SHP77 treated with DMSO at 0.1 percent for 48 hours (cell line): ENCODE measurements around the gene VAPA.

Experiments
- DNase-seq: peaks from one replicate; lab custom pipeline; 2025; lab: John Stamatoyannopoulos, UW

Gene VAPA

DNA sequence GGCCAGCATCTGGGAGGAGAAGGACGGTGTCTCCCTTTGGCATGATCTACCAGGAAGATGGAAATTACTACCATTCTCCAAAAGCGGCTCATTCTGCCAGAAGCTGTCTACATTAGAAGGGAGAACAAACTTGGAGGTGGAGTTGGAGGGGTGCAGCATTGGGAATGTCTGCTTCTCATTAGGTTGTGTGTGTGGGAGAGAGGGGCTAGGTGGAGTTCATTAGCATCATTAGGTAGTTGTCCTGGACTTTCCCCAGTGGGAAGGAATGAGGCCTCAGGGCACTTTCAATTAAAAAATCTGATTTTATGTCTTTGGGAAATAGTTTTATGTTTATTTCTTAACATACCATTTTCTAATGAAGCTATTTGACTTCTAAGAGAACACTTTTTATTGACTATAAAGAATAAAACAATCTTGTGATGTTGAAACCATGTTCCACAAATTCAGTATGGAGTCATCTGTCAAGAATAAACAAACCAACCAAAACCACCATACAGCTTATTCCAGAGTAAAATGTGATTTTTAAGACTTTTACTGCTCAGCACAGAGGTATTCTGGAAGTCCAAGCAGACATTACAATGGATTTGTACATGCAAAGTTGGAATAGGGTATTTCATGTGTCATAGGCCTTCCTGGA lies 60.6 kb downstream of the VAPA start:
- DNase-seq = no peak

DNA sequence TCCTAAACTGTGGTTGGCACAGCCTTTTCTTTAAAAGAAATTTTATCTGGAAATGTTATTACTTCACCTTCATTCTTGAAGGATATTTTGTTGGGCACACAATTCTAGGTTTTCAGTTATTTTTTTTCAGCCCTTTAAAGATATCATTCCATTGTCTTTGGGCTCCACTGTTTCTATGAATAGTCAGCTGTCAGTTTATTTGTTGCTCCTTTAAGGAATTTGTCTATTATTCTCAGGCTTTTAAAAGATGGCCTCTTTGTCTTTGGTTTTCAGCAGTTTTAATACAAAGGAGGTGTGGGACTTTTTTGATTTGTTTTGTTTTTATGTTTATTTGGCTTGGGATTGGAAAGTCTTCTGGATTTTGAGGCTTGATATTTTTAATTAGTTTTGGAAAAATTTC lies 61.8 kb downstream of the VAPA start:
- no peak for DNase-seq

- DNase-seq = no peak
Measured at GRCh38 chr18:9982711-9983110, 68.9 kb downstream of the VAPA start.

- no peak for DNase-seq
Measured at GRCh38 chr18:9984080-9984479, 70.3 kb downstream of the VAPA start.

- no peak for DNase-seq
Measured at GRCh38 chr18:9985641-9986040, 71.8 kb downstream of the VAPA start.

- no peak for DNase-seq
Measured at GRCh38 chr18:9986156-9986930, 72.5 kb downstream of the VAPA start.

DNA sequence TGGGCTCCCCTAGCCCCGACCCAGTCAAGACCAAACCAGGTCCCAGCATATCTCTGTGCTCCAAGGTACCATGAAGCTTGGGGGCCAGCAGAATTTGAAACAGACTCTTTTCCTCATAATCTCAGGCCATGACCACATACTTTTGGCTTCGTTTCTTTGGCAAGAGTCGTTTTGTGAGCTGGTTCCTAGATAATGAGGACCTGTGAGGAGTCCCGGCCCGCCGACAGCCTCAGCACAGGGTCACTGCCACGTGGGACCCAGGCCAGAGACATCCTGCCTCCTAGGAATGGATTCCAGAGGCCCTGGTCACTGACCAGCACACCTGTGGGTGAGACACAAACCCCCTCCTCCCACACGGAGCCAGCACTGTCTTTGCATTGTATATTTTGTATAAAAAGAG lies 73.5 kb downstream of the VAPA start:
- DNase-seq = no peak

GRCh38 chr18:9987931-9988330 lies 74.1 kb downstream of the VAPA start:
- peak; percentile 46 for DNase-seq

- DNase-seq = no peak
Measured at GRCh38 chr18:9988665-9989064, 74.8 kb downstream of the VAPA start.

- no peak for DNase-seq
Measured at GRCh38 chr18:9989481-9989880, 75.7 kb downstream of the VAPA start.

DNA sequence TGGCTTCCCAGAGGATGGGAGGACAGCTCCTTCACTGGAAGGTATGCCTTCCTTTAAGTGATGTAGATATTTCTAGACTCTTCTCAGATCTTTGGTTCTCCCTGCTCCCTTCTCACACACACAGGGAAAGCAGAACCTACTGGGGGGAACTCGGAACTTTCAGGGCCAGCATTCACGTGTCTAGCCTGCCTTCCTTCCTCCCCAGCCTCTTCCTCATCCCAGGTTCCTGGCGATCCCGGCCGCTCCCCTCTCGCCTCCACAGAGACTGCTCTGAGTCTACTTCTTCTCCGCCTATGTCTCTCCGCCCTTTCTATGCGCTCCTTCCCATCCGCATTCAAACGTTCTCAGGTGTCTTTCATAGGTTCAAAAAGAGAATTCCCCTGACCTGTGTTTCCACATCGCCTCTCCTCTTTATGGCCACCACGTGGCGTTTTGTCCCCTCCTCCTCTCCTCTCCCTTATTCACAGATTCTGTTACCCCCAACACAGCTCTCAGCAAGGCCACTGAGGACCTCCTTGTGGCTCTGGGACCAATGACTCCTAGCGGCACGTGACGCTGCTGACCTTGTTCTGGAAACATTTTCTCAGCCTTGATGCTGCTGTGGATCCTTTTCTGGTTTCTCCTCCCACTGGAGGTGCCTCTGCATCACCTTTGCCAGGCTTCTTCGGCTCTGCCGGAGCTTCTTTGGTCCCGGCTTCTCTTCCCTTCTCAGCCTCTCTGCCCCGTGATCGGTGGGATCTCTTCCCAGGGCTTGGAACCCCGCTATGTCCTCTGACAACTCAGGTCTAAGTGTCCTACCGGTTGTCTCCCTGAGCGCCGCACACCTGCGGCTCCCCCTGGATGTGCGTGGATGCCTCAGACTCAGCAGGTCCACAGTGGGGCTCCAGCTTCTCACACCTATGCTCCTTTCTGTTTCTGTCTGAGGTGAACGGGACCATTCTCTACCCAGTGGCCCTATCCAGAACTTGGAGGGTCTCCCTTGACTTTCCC lies 77.5 kb downstream of the VAPA start:
- no peak for DNase-seq

DNA sequence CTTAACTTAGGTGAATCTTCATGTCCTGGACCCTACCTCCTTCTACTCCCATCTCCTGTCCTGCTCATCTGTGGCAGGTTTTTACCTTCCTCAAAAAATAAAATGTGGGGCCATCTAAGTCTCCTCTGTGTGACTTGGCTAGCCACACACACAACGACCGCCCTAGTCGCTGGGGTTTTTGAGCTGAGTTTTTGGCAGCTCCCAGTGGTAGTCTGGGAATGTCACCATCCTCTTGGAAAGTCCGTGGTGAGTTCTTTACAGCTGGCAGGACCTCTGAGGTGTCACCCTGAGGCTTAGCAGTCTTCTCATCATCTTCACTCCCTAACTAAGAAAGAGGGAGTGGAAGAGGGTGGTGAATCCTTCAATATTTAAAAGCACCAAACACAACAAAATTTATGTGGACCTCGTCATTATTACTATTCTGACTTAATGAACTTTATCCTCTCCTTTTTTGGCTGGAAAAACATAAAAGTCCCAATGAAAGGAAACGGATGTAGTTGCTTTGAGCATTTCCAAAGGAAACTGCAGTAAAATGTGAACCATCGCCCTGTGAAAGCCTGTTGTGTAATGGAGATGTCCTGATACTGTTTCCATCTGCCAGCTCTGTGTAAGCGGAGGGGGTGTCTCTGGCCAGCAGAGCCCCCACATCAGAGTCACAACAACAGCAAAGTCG lies 78.6 kb downstream of the VAPA start:
- no peak for DNase-seq

GRCh38 chr18:9992973-9993520 lies 79.2 kb downstream of the VAPA start:
- DNase-seq = no peak

- DNase-seq = no peak
Measured at GRCh38 chr18:9993521-9994025, 79.8 kb downstream of the VAPA start.

DNA sequence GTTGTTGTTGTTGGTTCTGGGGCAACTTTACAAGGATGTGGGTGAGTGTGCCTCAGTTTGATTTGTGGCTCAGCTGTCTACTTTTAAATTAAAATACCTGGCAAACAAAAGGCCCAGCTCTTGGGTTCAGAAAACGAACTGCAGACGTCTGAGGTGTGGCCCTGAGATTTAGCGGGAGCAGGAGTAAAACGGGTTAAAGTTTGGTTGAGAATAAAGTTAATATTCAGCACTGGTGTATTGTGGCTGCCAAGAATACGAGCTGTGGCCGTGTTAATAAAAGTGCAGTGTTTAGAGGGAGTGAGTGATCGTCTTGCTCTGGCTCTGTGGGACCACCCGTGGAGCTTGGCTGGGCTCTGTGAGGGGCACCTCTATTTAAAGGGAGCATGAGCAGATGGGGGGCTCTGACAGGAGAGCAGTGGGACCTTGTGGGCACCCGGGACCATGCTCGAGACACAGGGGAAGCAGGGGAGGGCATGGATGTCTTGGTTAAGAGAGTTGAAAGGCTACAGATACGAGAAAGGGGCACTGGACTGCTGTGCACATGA lies 80.3 kb downstream of the VAPA start:
- no peak for DNase-seq

GRCh38 chr18:9994701-9995235 lies 81.0 kb downstream of the VAPA start:
- no peak for DNase-seq

DNA sequence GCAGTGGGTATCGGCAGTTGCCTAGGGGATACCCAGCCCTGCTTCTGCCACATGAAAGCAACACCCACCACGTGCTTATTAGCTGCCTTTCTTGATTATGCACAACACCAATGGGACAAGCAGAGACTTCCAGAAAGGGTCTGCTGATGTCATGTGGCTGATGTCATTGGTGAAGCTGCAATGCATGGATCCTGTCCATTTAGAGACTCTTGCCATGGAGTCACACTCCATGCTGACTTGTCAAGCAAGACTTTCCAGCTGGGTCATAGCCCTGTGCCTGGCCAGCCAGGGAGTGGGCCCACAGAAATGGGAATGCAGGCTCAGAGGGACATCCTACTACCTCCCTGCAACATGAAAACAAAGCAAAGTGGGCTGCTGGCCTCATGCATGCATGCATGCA lies 81.8 kb downstream of the VAPA start:
- no peak for DNase-seq

- DNase-seq = no peak
Measured at GRCh38 chr18:9996094-9996493, 82.3 kb downstream of the VAPA start.

- DNase-seq = no peak
Measured at GRCh38 chr18:9997711-9998110, 83.9 kb downstream of the VAPA start.

DNA sequence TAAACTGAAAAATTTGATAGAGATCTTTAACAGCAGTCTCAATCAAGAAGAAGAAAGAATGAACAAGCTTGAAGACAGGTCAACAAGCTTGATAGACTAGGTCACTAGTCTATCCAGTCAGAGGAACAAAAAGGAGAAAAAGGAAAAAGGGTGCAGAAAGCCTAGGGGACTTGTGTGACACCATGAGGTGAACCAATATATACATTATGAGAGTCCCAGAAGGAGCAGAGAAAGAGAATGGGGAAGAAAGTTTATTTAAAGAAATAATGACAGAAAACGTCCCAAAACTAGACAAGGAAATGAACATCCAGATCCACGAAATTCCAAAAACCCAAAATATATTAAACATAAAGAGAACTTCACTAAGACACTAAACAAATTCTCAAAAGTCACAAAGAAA lies 84.5 kb downstream of the VAPA start:
- DNase-seq = no peak

DNA sequence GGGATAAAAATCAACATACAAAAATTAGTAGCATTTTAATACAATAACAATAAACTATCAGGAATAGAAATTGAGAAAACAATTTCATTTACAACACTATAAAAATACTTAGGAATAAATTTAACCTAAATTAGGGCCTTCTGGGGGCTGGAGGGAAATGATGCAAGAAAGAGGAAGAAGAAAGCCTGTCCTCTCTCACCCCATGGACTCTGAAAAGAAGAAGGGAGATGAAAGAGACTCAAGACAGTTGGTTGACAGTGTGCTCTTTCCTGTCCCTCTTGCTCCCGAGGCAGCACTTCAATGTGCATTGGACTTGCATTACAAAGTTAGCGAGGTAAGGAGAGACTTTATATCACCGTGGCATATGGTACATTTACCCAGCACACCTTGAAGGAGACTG lies 88.5 kb downstream of the VAPA start:
- no peak for DNase-seq
